Right lobe of liver (tissue), 6 donors: ENCODE data around the gene EARS2. TPM values are rescaled to one million over a fixed set of nuclear protein-coding genes. Genes with fewer than 3 reads are reported as not detected.

Source experiments
- ATAC-seq, 4 donors: fragments of 200-7000 bp; cut with Tn5 transposase; one replicate each; pipeline ENCODE4 v1.9.1; 2020; ENCODE audit warnings: mild to moderate bottlenecking in 4 of 4, moderate library complexity in 4 of 4
- DNase-seq, 3 donors: peaks; one replicate each; pipeline ENCODE4 v3.0.0-alpha.2; 2020
- H3K27ac ChIP-seq, 3 donors: fragments of 200-600 bp; one replicate each; pipeline ENCODE4 v1.8.0; 2022
- H3K27me3 ChIP-seq, 2 donors: fragments of 200-600 bp; one replicate each; pipeline ENCODE4 v1.8.0; 2022
- H3K36me3 ChIP-seq, 4 donors: fragments of 200-600 bp; sonication (generic) in 1 of 4; one replicate each; pipeline versions ENCODE4 v1.5.1 to v1.8.0; 2017 to 2022; ENCODE audit warnings: control low read depth in 1 of 4
- H3K4me1 ChIP-seq, 4 donors: fragments of 200-600 bp; sonication (generic) in 1 of 4; one replicate each; pipeline versions ENCODE4 v1.5.1 to v1.8.0; 2017 to 2022; ENCODE audit warnings: control low read depth in 1 of 4
- H3K4me3 ChIP-seq, 3 donors: fragments of 200-600 bp; one replicate each; pipeline ENCODE4 v1.8.0; 2022
- H3K9me3 ChIP-seq, 4 donors: fragments of 200-600 bp; sonication (generic) in 1 of 4; one replicate each; pipeline versions ENCODE4 v1.5.1 to v1.8.0; 2017 to 2022; ENCODE audit warnings: control low read depth in 1 of 4
- CTCF ChIP-seq, 4 donors: fragments of 200-600 bp in 3 of 4; fragments of 450-650 bp in 1 of 4; IDR thresholded peaks; one replicate each; pipeline versions ENCODE4 v1.5.1 to v1.8.0; 2016 to 2022; ENCODE audit warnings: antibody characterized with exemption in 4 of 4, mild to moderate bottlenecking in 2 of 4
- POLR2A ChIP-seq: fragments of 450-650 bp; IDR thresholded peaks from one replicate; pipeline ENCODE4 v1.6.1; 2017; ENCODE audit warnings: antibody characterized with exemption, mild to moderate bottlenecking
- WGBS: methylation state at CpG from one replicate; pipeline ENCODE4 v1.1.6; 2018; ENCODE audit warnings: low coverage, low lambda C conversion rate; ENCODE audit not compliant: insufficient coverage; ENCODE audit errors: missing lambda C conversion rate; 5-methylcytosine and 5-hydroxymethylcytosine counted together
- intact Hi-C, 2 donors: fragments of 100-400 bp; cut with DNase I; formaldehyde crosslinking; loops; one replicate each; pipeline versions ENCODE4 v1.11.2 to v1.14.1; 2022
- total RNA-seq, 6 experiments: library from RNA; depleted of rRNA in 2 of 6; stranded (reverse); fragments of >200 nt in 2 of 6; fragmentation: NEBNext Ultra II Directional in 3 of 6; extraction: Animal tissue kit (Norgen Biotek cat#: 25700) in 3 of 6; gene quantifications; one replicate each; pipeline versions ENCODE4 v1.1.0 to v1.2.4, GENCODE V29; 2016 to 2023
- donor health status: DM: no; HTN: yes; CAD: no.
- donor health status: DM: no; HTN: no; CAD: no.
- donor health status: DM: no; HTN: no; CAD: no.
- donor health status: DM: no; HTN: yes; CAD: no.
- donor health status: DM: no; HTN: yes; CAD: no.

EARS2 gene
- total RNA-seq, 6 experiments from 2014 or later = 14.9 to 47.7 (median 15.9) TPM

GRCh38 chr16:23572394-23572793, 15.2 kb upstream of the EARS2 start:
- no peak overlapping the region for H3K27ac ChIP-seq
- no peak for ATAC-seq
- intact Hi-C loops = no loop called here
- WGBS = 96% methylated on average over 7 of the region's 9 CpGs
- DNase-seq = no peak
- no peaks in the 10 kb centered on the region for H3K9me3 ChIP-seq
- H3K4me3 ChIP-seq = no peak overlapping the region
- no peaks in the 10 kb centered on the region for H3K27me3 ChIP-seq
- peaks cover 0 to 54% (median 16%) of the 10 kb centered on the region in 4 donors for H3K36me3 ChIP-seq
- no peak for TF ChIP-seq POLR2A
- TF ChIP-seq CTCF (IDR thresholded peaks at IDR 0.05) = no peak
- no peaks in the 10 kb centered on the region for H3K4me1 ChIP-seq

DNA sequence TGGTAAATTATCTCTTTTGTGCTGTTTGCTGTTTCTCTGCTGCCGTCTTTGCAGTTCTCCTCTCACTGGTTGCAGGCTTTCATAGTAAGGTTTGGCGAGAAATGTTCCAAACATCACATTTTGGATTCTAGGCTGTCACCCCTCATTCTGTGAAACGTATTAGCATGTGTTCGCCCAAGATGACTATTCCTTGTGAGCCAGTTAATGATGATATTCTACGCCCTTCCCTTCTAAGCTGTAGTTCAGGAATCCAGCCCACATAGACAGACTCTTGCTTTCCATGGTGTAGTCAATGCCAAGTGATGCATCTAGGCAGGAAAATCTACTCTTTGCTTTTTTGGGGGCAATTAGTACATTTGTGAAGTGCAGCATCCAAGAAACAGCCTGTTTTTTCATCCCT, 14.7 kb upstream of the EARS2 start:
- Histone ChIP-seq H3K27me3 (no peaks in the 10 kb centered on the region), H3K4me1 (no peaks in the 10 kb centered on the region), H3K9me3 (no peaks in the 10 kb centered on the region), H3K4me3 (no peak overlapping the region), H3K27ac (no peak overlapping the region), H3K36me3 (peaks cover 3 to 59% (median 21%) of the 10 kb centered on the region in 4 donors)
- TF ChIP-seq CTCF (IDR thresholded peaks at IDR 0.05) (no peak), POLR2A (no peak)
- intact Hi-C loops = no loop called here
- 100% methylated on average over 3 of the region's 5 CpGs for WGBS
- ATAC-seq (no peak), DNase-seq (no peak)

GRCh38 chr16:23570992-23571632, 14.0 kb upstream of the EARS2 start:
- intact Hi-C loops = no loop called here
- H3K4me1 ChIP-seq = no peaks in the 10 kb centered on the region
- DNase-seq (peak in 1 of 3 donors; percentile 28), ATAC-seq (peak; percentile 36 to 62 (median 41))
- WGBS = 66% methylated on average over 3 of the region's 8 CpGs
- H3K4me3 ChIP-seq = no peak overlapping the region
- H3K27ac ChIP-seq = no peak overlapping the region
- H3K9me3 ChIP-seq = no peaks in the 10 kb centered on the region
- peaks cover 6 to 66% (median 23%) of the 10 kb centered on the region in 4 donors for H3K36me3 ChIP-seq
- no peaks in the 10 kb centered on the region for H3K27me3 ChIP-seq
- TF ChIP-seq CTCF (IDR thresholded peaks at IDR 0.05) (no peak), POLR2A (no peak)

DNA sequence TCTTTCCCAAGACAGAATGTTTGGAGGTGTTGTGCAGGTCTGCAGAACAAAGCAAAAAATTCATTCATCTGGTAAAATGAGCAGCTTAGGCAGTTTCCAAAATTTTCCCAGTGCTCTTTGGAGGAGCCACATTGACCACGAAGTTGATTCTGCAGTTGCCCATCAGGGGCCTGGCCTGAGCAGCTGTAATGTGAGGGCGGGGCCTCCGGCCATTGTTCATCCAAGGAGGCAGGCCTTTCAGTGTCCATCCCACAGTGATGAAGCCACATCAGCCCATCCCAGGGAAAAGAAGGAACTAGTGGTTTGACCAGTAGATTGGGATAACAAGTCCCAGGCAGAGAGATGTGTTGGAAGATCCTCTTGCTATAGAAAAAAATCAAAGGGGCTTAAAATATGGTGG, 10.5 kb upstream of the EARS2 start:
- TF ChIP-seq POLR2A (no peak), CTCF (IDR thresholded peaks at IDR 0.05) (no peak)
- Histone ChIP-seq H3K4me1 (no peaks in the 10 kb centered on the region), H3K27me3 (no peaks in the 10 kb centered on the region), H3K4me3 (no peak overlapping the region), H3K9me3 (no peaks in the 10 kb centered on the region), H3K36me3 (peaks cover 12 to 91% (median 41%) of the 10 kb centered on the region in 4 donors), H3K27ac (no peak overlapping the region)
- ATAC-seq (no peak), DNase-seq (no peak)
- 100% methylated on average over 2 of the region's 3 CpGs for WGBS
- intact Hi-C loops = no loop called here
